Measurements from ENCODE around the gene RAD51B. TPM values are rescaled to one million over a fixed set of nuclear protein-coding genes. Genes with fewer than 3 reads are reported as not detected.

The RAD51B gene
- total RNA-seq, 5 donors from 2014 or later (not counting 1 experiment from before 2014, with no cell fraction given), result 25.4 to 47.9 (median 30.0) TPM

DNA sequence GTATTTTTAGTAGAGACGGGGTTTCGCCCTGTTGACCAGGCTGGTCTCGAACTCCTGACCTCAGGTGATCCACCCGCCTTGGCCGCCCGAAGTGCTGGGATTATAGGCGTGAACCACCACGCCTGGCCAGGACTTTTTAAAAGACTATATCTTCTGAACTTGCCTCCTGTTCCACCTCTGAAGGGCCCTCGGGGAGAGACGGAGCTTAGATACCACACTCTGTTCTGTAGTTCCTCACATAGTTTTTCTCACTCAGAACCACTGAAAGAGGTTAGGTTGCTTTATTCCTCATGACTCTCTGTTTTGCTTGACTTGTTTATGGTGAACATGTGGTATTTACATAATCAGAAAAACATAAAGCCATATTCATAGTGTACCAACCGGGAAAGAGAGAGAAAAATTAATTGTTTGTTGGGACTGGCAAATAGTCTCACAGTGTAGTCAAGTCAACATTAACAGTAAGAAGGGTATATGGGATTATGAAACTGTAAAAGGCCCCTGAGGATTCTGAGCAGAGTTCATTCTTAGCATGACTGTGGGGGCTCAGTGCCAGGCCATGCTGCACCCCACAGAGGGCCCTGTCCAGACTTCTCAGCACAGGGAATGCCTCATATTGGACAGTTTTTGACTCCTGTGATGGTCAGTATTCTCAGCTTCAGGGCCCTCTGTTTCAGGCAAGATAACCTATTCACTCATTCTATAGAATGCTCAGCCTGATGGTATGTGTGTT, 631.0 kb downstream of the RAD51B start:
- Mint-ChIP-seq H3K9me3 (peaks cover 0 to 15% (median 7%) of the 10 kb centered on the region in 3 donors), H3K27me3 (no peaks in the 10 kb centered on the region), H3K36me3 (peaks cover 16% of the 10 kb centered on the region), H3K4me1 (peaks cover 5 to 11% (median 9%) of the 10 kb centered on the region in 3 donors), H3K27ac (no peak overlapping the region), H3K4me3 (no peak overlapping the region)
- DNase-seq (no peak), ATAC-seq (replicated peaks in 1 of 4) (no peak)
- ChIA-PET POLR2A (no interaction called here), CTCF (interaction anchor here in 1 of 2 donors (0.7 kb wide), 1 partner anchor 51 kb away, joined by 3 read pairs; no protein-coding TSS in a partner anchor)
- Histone ChIP-seq H3K27me3 (replicated peaks in 1 of 2; ENCODE audit: control insufficient read depth in 2 of 2, extremely low read depth in 1 of 2, insufficient read depth in 2 of 2, low read length in 1 of 2) (no peaks in the 10 kb centered on the region), H3K27ac (ENCODE audit: low read length) (no peak overlapping the region), H3K4me3 (ENCODE audit: control insufficient read depth in 1 of 2, extremely low read depth in 1 of 2, low read length in 1 of 2) (no peak overlapping the region), H3K36me3 (ENCODE audit: control insufficient read depth in 2 of 2, extremely low read depth in 1 of 2, insufficient read depth in 1 of 2, low read length in 1 of 2) (no peaks in the 10 kb centered on the region), H3K4me1 (ENCODE audit: control insufficient read depth in 1 of 2, extremely low read depth in 1 of 2, insufficient read depth in 2 of 2, low read length in 2 of 2) (no peaks in the 10 kb centered on the region), H3K9me3 (peaks cover 7% of the 10 kb centered on the region)
- 94% methylated on average over 6 of the region's 11 CpGs for WGBS (ENCODE audit: insufficient coverage)

DNA sequence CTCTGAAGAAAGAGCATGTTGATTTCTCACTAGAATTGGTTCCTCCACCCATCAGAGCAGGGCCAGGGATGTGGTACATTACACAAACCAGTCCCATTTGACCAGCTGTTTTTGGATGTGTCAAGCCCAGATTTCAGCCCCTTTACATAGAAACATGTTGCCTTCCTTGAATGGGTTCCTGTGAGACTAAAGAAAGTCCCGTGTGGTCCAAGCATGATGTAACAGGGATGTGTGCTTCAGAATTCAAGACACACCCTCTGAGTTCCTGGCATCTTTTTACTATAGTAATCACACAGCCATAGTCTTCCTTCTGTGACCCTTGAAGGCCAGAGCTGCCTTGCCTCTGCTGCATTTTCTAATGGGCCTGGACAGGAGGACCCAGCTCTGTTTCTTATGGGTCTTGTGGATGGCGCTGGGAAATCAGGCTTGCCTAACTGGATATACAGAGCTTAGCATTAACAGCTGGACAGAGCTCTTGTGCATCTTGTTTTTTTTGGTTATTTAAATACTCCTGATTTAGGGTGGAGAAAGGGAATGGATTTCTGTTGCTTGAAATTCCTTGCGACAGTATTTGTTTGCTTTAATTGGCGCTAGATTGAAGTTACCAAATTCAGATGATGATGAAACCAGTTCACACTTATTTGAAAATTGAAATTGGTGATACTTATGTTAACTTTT, 632.3 kb downstream of the RAD51B start:
- H3K27me3 Mint-ChIP-seq, result no peaks in the 10 kb centered on the region
- Histone ChIP-seq H3K9me3 (peaks cover 7% of the 10 kb centered on the region), H3K27me3 (replicated peaks in 1 of 2; ENCODE audit: control insufficient read depth in 2 of 2, extremely low read depth in 1 of 2, insufficient read depth in 2 of 2, low read length in 1 of 2) (no peaks in the 10 kb centered on the region), H3K4me1 (ENCODE audit: control insufficient read depth in 1 of 2, extremely low read depth in 1 of 2, insufficient read depth in 2 of 2, low read length in 2 of 2) (no peaks in the 10 kb centered on the region), H3K36me3 (ENCODE audit: control insufficient read depth in 2 of 2, extremely low read depth in 1 of 2, insufficient read depth in 1 of 2, low read length in 1 of 2) (no peaks in the 10 kb centered on the region), H3K27ac (ENCODE audit: low read length) (no peak overlapping the region), H3K4me3 (ENCODE audit: control insufficient read depth in 1 of 2, extremely low read depth in 1 of 2, low read length in 1 of 2) (no peak overlapping the region)
- ChIA-PET CTCF (no interaction called here), POLR2A (no interaction called here)
- no CpG with 5 or more reads among the region's 4 CpGs for WGBS (ENCODE audit: insufficient coverage)
- no peak overlapping the region for H3K4me3 Mint-ChIP-seq
- ATAC-seq (replicated peaks in 1 of 4), result no peak
- peaks cover 5 to 11% (median 9%) of the 10 kb centered on the region in 3 donors for H3K4me1 Mint-ChIP-seq
- peaks cover 0 to 19% (median 11%) of the 10 kb centered on the region in 3 donors for H3K9me3 Mint-ChIP-seq
- H3K27ac Mint-ChIP-seq, result no peak overlapping the region
- peaks cover 16% of the 10 kb centered on the region for H3K36me3 Mint-ChIP-seq
- DNase-seq, result no peak

DNA sequence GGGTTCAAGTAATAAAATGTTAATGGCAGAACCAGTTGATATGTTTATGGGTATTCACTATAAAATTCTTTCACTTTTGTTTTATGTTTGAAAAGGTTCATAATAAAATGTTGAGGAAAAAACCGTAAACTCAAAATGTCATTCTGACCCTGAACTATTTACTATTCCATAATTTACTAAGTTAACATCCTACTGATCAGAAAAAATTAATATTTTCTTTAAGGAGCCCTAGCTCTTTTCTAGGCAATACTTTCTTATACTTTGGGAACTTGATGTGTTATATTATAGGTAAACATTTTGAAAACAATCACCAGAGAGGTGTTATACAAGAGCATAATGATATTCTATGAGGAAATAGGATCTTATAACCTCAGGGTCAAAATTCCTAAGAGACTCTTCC, 638.7 kb downstream of the RAD51B start:
- Mint-ChIP-seq H3K9me3 (peaks cover 0 to 19% (median 11%) of the 10 kb centered on the region in 3 donors), H3K27ac (no peak overlapping the region), H3K4me1 (peaks cover 3 to 5% (median 5%) of the 10 kb centered on the region in 3 donors), H3K4me3 (no peak overlapping the region), H3K36me3 (peaks cover 14% of the 10 kb centered on the region), H3K27me3 (no peaks in the 10 kb centered on the region)
- no peak for DNase-seq
- no peak overlapping the region for H3K27ac ChIP-seq (ENCODE audit: low read length)
- WGBS (ENCODE audit: insufficient coverage), result no CpG with 5 or more reads among the region's 1 CpG
- no peaks in the 10 kb centered on the region for H3K36me3 ChIP-seq (ENCODE audit: control insufficient read depth in 2 of 2, extremely low read depth in 1 of 2, insufficient read depth in 1 of 2, low read length in 1 of 2)
- peaks cover 7% of the 10 kb centered on the region for H3K9me3 ChIP-seq
- no peaks in the 10 kb centered on the region for H3K4me1 ChIP-seq (ENCODE audit: control insufficient read depth in 1 of 2, extremely low read depth in 1 of 2, insufficient read depth in 2 of 2, low read length in 2 of 2)
- no peak overlapping the region for H3K4me3 ChIP-seq (ENCODE audit: control insufficient read depth in 1 of 2, extremely low read depth in 1 of 2, low read length in 1 of 2)
- no peak for ATAC-seq (replicated peaks in 1 of 4)
- ChIA-PET POLR2A (interaction anchor here (0.6 to 0.8 kb wide), 3 partner anchors 10 to 34 kb away, joined by 4 to 6 read pairs (median 4); no protein-coding TSS in a partner anchor), CTCF (interaction anchor here (0.6 to 0.7 kb wide), 5 partner anchors 12 to 924 kb away, joined by 3 to 6 read pairs (median 4); no protein-coding TSS in a partner anchor)
- no peaks in the 10 kb centered on the region for H3K27me3 ChIP-seq (replicated peaks in 1 of 2; ENCODE audit: control insufficient read depth in 2 of 2, extremely low read depth in 1 of 2, insufficient read depth in 2 of 2, low read length in 1 of 2)

DNA sequence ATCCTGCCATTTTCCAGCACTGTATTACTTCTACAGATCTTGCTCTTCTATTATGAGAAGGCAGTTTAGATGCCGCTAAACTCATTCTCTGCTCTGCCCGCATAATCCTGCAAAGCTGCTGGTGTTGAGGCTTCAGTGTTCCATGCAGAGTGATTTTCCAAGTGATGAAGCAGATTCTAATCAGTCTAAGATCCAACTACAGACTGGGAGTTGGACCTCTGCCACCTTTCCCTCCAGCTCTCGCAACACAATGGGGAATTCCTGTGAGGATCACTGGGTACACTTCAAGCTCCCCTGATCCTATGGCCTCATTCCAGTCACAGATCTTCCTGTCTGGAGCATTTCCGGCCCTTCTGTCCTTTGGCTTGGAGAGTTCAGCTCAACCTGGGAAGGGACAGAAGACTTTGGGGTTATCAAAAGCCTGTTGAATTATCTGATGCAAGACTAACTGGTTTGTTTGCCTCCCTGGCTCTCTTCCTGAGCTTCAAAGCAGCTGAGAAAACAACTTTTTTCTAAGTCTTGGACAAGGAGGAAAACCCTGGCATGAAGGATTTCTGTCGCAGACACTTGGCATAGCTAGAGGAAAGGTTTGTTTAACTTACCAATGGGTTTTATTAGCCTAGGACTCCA, 639.4 kb downstream of the RAD51B start:
- Mint-ChIP-seq H3K27ac (no peak overlapping the region), H3K36me3 (peaks cover 11% of the 10 kb centered on the region), H3K27me3 (no peaks in the 10 kb centered on the region), H3K9me3 (peaks cover 0 to 16% (median 11%) of the 10 kb centered on the region in 3 donors), H3K4me3 (no peak overlapping the region), H3K4me1 (peaks cover 2% of the 10 kb centered on the region in 3 donors)
- DNase-seq (no peak), ATAC-seq (replicated peaks in 1 of 4) (no peak)
- Histone ChIP-seq H3K27me3 (replicated peaks in 1 of 2; ENCODE audit: control insufficient read depth in 2 of 2, extremely low read depth in 1 of 2, insufficient read depth in 2 of 2, low read length in 1 of 2) (no peaks in the 10 kb centered on the region), H3K4me1 (ENCODE audit: control insufficient read depth in 1 of 2, extremely low read depth in 1 of 2, insufficient read depth in 2 of 2, low read length in 2 of 2) (no peaks in the 10 kb centered on the region), H3K36me3 (ENCODE audit: control insufficient read depth in 2 of 2, extremely low read depth in 1 of 2, insufficient read depth in 1 of 2, low read length in 1 of 2) (no peaks in the 10 kb centered on the region), H3K9me3 (peaks cover 7% of the 10 kb centered on the region), H3K4me3 (ENCODE audit: control insufficient read depth in 1 of 2, extremely low read depth in 1 of 2, low read length in 1 of 2) (no peak overlapping the region), H3K27ac (ENCODE audit: low read length) (no peak overlapping the region)
- CTCF ChIA-PET, result no interaction called here
- 100% methylated on average over 2 of the region's 5 CpGs for WGBS (ENCODE audit: insufficient coverage)
- POLR2A ChIA-PET, result no interaction called here

DNA sequence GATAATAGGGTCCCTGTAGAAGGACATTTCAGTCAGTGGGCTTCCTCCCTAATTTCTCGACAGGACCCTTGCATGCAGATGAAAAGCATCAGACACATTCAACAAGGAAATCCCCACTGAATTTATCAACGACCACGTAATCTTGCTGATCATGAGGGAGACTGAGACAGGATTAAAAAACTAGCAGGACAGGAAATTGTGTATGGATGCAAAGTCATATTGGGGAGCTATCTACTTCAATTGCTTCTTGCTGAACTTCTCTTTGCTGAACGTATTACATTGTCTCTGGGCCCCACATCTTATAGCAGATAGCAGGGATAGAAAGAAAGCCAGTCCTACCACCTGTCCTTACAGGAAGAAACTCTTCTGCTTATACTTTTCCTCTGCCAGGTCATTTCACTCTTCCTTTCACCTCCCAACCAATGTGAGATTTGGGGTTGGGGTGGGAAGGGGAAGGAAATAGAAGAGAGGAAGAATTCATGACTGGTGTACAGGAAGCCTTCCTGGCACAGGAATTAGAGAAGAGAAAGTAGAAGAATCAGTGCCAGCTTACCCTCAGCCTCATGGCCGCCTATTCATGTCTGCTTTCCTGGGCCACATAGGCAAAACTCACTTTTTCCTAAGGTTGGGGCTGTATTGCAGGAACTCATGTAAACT, 640.0 kb downstream of the RAD51B start:
- Histone ChIP-seq H3K27ac (ENCODE audit: low read length) (no peak overlapping the region), H3K36me3 (ENCODE audit: control insufficient read depth in 2 of 2, extremely low read depth in 1 of 2, insufficient read depth in 1 of 2, low read length in 1 of 2) (no peaks in the 10 kb centered on the region), H3K9me3 (peaks cover 5% of the 10 kb centered on the region), H3K4me1 (ENCODE audit: control insufficient read depth in 1 of 2, extremely low read depth in 1 of 2, insufficient read depth in 2 of 2, low read length in 2 of 2) (no peaks in the 10 kb centered on the region), H3K4me3 (ENCODE audit: control insufficient read depth in 1 of 2, extremely low read depth in 1 of 2, low read length in 1 of 2) (no peak overlapping the region), H3K27me3 (replicated peaks in 1 of 2; ENCODE audit: control insufficient read depth in 2 of 2, extremely low read depth in 1 of 2, insufficient read depth in 2 of 2, low read length in 1 of 2) (no peaks in the 10 kb centered on the region)
- peaks cover 0 to 11% (median 10%) of the 10 kb centered on the region in 3 donors for H3K9me3 Mint-ChIP-seq
- no peak for ATAC-seq (replicated peaks in 1 of 4)
- no peak for DNase-seq
- WGBS (ENCODE audit: insufficient coverage), result 83% methylated on average over 1 of the region's 5 CpGs
- ChIA-PET POLR2A (no interaction called here), CTCF (no interaction called here)
- no peaks in the 10 kb centered on the region for H3K27me3 Mint-ChIP-seq
- H3K4me3 Mint-ChIP-seq, result no peak overlapping the region
- no peak overlapping the region for H3K27ac Mint-ChIP-seq
- peaks cover 0 to 9% (median 0%) of the 10 kb centered on the region in 3 donors for H3K4me1 Mint-ChIP-seq
- peaks cover 6% of the 10 kb centered on the region for H3K36me3 Mint-ChIP-seq

DNA sequence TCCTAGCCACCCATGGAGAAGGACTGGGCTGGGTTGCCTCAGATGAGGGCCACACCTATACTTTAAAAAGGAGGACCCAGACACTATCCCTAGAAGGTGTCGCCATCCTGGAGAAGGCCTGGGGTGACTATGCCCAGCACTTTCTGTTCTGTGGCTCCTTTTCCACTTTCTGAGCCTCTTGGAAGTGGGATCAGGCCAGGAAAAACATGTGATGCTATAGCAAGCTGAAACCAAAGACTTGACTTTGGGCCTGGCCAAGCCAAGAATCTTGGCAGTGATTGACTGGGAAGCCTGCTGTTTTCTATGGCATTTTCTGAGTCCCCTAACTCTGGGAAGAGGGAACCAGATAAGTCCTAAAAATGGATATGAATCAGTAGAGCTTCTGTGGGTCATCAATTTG, 641.0 kb downstream of the RAD51B start:
- H3K27ac ChIP-seq (ENCODE audit: low read length), result no peak overlapping the region
- POLR2A ChIA-PET, result no interaction called here
- DNase-seq, result no peak
- 100% methylated on average over 1 of the region's 1 CpG for WGBS (ENCODE audit: insufficient coverage)
- no peaks in the 10 kb centered on the region for H3K27me3 Mint-ChIP-seq
- peaks cover 0 to 11% (median 0%) of the 10 kb centered on the region in 3 donors for H3K4me1 Mint-ChIP-seq
- CTCF ChIA-PET, result interaction anchor here in 1 of 2 donors (0.7 kb wide), 1 partner anchor 184 kb away, joined by 4 read pairs; no protein-coding TSS in a partner anchor
- H3K27me3 ChIP-seq (replicated peaks in 1 of 2; ENCODE audit: control insufficient read depth in 2 of 2, extremely low read depth in 1 of 2, insufficient read depth in 2 of 2, low read length in 1 of 2), result no peaks in the 10 kb centered on the region
- H3K4me3 Mint-ChIP-seq, result no peak overlapping the region
- no peaks in the 10 kb centered on the region for H3K36me3 ChIP-seq (ENCODE audit: control insufficient read depth in 2 of 2, extremely low read depth in 1 of 2, insufficient read depth in 1 of 2, low read length in 1 of 2)
- H3K4me3 ChIP-seq (ENCODE audit: control insufficient read depth in 1 of 2, extremely low read depth in 1 of 2, low read length in 1 of 2), result no peak overlapping the region
- H3K36me3 Mint-ChIP-seq, result no peaks in the 10 kb centered on the region
- no peak overlapping the region for H3K27ac Mint-ChIP-seq
- no peaks in the 10 kb centered on the region for H3K9me3 ChIP-seq
- peaks cover 0 to 4% (median 3%) of the 10 kb centered on the region in 3 donors for H3K9me3 Mint-ChIP-seq
- no peaks in the 10 kb centered on the region for H3K4me1 ChIP-seq (ENCODE audit: control insufficient read depth in 1 of 2, extremely low read depth in 1 of 2, insufficient read depth in 2 of 2, low read length in 2 of 2)
- no peak for ATAC-seq (replicated peaks in 1 of 4)
